AG08396 (cell line): ENCODE results near the gene PIEZO2.
"Not testable (repeated sequence)": the region's sequence is repeated elsewhere in the genome, so short reads cannot be mapped to it uniquely, and the experiment has no call there.

Experiments used
- DNase-seq: peaks from one replicate; pipeline ENCODE4 v3.0.0; 2012; ENCODE audit warnings: low spot score, mixed read lengths

Gene PIEZO2

GRCh38 chr18:10926621-10927161 lies 222.7 kb downstream of the PIEZO2 start:
- peak; percentile 24 for DNase-seq

- no peak for DNase-seq
Measured at GRCh38 chr18:10924290-10924689, 225.1 kb downstream of the PIEZO2 start.

- DNase-seq, result no peak
Measured at GRCh38 chr18:10923551-10924070, 225.8 kb downstream of the PIEZO2 start.

- DNase-seq, result no peak
Measured at GRCh38 chr18:10923141-10923540, 226.2 kb downstream of the PIEZO2 start.

GRCh38 chr18:10922712-10923111 lies 226.7 kb downstream of the PIEZO2 start:
- not testable (repeated sequence) for DNase-seq

DNA sequence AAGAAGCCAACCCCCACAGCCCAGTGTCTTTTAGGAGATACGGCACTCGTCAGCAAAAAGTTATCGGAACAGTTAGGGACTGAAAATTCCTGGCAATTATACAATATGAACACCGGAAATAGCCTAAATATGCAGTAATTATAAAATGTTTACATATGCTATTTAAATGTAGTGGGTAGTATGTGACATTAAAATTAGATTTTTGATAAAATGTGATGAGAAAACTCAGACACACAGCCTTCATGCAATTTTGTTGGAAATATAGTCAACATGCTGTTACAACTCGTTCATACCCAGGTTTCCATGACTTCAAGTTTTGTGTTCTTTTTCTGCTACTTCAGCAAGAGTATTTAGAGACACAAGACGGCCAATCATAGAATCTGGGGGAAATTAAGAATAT lies 229.1 kb downstream of the PIEZO2 start:
- not testable (repeated sequence) for DNase-seq

DNA sequence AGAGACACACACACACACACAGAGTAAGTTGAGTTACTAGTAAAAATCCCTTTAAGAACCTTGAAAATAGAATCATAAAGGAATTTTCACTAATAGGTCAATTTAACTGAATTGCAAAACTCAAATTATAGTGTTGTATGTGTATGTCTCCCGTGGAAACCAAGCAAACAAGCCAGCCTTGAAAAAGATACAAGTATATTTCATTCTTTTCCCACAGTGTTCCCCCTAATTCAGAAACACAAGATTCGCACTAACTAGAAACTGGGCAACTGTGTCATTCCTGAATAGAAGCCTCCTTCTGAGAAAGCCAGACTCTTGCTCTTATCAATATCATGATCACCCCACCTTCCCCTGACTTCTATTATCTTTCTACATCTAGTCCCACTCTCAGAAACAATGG lies 229.5 kb downstream of the PIEZO2 start:
- no peak for DNase-seq

DNA sequence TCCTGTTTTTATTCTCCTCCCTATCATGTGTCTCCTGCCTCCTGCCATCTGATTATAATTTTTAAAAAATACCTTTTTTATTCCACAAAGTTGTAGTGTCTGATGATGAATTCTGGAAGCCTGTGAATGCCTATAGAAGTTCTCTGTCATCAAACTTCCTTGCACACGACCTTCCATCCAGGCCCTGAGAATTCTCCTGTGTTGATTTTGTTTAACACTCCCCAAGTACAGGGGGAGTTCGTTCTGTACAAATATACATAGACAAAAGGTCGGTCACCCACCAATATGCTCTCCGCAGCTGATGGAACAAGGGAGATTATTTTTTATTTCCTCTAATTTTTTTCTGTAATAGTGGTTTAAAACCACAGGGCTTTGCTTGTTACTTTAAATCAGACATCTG lies 232.5 kb downstream of the PIEZO2 start:
- DNase-seq, result no peak

DNA sequence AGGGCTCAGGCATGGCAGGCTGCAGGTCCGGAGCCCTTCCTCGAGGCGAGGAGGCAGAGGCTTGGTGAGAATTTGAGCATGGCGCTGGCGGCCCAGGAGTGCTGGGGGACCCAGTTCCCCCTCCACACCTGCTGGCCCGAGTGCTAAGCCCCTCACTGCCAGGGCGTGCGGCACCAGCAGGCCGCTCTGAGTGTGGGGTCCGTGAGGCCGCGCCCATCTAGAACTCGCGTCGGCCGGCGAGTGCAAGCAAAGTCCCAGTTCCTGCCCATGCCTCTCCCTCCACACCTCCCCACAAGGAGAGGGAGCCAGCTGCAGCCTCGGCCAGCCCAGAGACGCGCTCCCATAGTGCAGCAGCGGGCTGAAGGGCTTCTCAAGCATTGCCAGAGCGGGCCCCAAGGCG lies 233.0 kb downstream of the PIEZO2 start:
- DNase-seq, result no peak

DNA sequence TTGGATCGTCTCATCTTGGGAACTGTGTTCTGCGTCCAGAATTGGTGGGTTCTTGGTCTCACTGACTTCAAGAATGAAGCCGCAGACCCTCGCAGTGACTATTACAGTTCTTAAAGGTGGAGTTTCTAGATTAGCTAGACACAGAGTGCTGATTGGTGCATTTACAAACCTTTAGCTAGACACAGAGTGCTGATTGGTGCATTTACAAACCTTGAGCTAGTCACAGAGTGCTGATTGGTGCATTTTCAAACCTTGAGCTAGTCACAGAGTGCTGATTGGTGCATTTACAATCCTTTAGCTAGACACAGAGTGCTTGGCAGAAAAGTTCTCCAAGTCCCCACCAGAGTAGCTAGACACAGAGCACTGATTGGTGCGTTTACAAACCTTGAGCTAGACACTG lies 233.6 kb downstream of the PIEZO2 start:
- not testable (repeated sequence) for DNase-seq

- DNase-seq, result not testable (repeated sequence)
Measured at GRCh38 chr18:10914610-10915009, 234.8 kb downstream of the PIEZO2 start.

DNA sequence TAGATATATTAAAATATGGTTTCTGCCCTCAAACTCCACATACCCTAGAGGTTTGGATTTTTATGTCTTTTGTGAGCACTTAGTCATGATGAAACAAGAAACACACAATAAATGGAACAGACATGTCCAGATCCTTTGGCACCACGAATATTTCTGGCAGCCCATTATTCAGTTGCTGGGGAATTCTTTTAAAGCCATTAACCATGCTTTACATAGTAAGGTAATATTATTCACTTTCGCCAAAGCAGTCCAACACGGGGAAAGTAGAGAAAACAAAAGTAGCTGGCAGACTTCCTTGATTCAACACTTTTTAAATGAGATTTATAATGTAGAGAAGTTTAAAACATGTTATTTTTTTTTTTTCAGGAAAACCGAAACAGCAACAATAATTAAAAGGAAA lies 235.4 kb downstream of the PIEZO2 start:
- DNase-seq, result no peak

- no peak for DNase-seq
Measured at GRCh38 chr18:10912790-10913545, 236.4 kb downstream of the PIEZO2 start.

DNA sequence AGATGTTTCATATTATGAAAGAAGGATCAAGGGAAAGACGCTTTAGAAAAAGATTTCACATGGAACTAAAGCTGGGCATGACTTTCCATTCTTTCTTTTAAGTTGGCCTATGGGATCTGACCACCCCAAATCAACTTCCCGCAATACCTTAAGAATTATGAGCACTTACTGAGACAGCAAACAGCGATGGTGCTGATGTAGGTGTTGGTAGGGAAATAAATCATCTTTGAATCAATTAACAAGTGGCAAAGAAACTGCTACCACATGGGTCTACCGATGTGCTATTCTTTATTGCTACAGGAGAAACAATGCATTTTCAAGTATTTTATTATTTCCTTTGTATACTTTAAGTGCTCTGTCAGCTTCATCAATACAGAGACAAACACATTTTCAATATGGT lies 239.6 kb downstream of the PIEZO2 start:
- no peak for DNase-seq

- no peak for DNase-seq
Measured at GRCh38 chr18:10908760-10909159, 240.6 kb downstream of the PIEZO2 start.

DNA sequence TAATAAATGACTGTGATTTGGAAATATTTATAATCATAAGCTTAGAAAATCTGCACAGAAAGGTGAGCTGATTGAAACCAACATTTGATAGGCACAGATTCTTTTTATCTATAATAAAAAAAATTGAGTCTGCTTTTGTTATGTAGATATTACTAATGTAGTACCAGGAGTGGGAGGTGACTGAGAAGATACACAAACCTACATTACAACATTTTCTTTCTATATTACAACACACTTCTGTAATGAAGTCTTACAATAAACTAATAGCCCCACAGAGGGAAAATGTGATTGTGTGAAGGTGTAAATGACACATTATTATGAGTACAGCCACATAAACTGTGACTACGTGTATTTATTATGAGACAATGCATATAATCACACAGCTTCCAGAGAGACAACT lies 241.6 kb downstream of the PIEZO2 start:
- no peak for DNase-seq

DNA sequence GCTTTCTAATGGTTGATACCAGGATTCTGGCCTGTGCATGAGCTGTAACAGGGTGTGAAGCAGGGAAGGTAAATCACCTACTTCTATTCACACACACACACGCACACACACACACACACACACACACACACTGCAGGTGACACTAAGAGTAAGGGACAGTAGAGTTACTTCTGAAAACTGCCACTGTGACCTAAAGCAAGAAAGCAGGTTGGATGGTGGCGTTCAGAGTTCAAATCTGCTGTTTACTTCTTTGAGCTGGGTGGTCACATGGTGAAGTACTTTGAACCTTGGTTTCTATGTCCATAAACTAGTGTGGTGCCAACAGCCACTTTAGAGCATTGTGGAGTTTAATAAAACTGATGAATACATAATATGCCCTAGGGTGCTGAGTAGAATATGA lies 248.0 kb downstream of the PIEZO2 start:
- no peak for DNase-seq

DNA sequence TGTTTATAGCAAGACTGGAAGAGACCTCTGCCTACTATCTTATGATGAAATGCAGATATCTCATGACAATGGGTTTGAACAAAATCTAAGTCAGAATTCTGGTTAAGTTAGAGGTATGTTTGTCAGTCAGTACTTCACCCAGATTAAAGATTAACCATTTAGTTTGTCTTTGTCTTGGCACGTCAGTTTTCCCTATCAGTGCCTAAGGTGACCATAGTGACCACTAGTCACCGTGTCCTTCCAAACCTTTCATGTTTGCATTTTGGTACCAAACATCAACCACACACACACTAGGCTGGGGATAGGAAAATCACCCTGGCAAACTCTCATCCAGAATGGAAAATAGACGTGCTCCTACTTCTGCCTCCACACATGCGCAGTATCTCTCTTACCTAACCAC lies 248.9 kb downstream of the PIEZO2 start:
- DNase-seq, result no peak

DNA sequence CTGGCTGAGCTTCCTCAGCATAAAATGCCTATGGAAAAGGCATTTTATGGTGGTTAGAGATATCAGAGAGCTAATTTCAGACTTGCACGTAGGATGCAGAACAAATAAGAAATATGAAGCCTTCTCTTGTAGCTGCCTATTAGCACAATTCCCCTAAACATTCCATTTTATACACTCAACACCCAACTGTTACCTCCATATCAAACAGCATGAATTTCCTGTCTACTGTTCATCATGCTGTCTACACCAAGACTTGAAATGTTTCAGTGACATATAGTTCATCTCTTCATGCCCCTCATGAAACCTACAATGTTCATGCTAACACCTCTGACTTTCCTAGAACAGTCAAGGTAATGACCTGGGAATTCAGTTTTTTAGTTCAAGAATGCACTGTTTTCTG lies 249.9 kb downstream of the PIEZO2 start:
- DNase-seq, result no peak

GRCh38 chr18:10898417-10898974 lies 250.9 kb downstream of the PIEZO2 start:
- no peak for DNase-seq

DNA sequence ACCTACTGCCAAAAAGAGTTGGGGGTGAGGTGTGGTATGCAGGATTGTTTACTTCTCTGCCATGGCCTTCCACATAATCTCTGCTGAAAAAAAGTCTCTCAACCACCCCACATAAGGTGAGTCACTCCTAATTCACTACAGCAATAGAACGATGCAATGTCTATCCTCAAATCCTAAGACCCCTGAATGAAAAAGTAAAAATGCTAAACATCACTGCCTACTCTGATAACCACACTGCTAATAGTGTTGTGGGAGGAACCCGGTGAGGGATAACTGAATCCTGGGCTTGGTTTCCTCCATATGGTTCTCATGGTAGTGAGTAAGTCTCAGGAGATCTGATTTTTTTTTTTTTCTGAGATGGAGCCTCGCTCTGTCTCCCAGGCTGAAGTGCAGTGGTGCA lies 252.5 kb downstream of the PIEZO2 start:
- DNase-seq, result no peak

- no peak for DNase-seq
Measured at GRCh38 chr18:10895976-10896375, 253.4 kb downstream of the PIEZO2 start.

DNA sequence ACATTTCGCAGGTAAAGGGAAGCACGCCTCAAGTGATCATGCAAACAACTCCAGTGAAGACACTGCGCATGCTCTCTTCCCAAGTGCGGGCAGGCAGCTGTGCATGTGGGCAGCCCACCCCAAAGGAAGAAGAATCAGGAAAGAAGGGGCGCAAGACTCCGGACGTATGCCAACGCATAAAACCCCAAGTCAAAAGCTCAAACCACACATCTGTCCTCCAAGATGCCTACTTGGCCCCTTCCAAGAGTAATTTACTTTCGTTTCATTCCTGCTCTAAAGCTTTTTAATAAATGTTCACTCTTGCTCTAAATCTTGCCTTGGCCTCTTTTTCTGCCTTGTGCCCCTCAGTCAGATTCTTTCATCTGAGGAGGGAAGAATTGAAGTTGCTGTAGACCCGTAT lies 254.9 kb downstream of the PIEZO2 start:
- no peak for DNase-seq

DNA sequence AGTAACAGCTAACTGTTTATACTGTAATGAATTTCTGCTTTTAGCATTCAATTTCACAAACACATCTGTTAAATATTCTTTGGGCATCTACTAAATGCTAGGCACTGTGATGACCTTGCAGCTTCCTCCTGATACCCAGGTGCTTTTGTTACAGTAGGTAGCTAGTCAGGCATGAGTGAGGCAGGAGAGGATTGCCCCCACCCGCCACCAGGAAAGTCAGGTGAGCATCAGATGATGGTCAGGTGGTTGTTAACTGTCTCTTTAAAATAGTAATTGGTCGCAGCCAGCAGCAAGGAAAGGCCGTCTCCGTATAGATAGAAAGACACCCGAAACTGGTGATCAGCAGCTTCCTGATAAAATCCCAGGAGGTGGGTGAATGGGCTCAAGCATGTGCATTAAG lies 255.6 kb downstream of the PIEZO2 start:
- no peak for DNase-seq
